ENCODE results near the gene RASGRF1.
"Not testable (repeated sequence)": the region's sequence is repeated elsewhere in the genome, so short reads cannot be mapped to it uniquely, and the experiment has no call there.

Gene RASGRF1

DNA sequence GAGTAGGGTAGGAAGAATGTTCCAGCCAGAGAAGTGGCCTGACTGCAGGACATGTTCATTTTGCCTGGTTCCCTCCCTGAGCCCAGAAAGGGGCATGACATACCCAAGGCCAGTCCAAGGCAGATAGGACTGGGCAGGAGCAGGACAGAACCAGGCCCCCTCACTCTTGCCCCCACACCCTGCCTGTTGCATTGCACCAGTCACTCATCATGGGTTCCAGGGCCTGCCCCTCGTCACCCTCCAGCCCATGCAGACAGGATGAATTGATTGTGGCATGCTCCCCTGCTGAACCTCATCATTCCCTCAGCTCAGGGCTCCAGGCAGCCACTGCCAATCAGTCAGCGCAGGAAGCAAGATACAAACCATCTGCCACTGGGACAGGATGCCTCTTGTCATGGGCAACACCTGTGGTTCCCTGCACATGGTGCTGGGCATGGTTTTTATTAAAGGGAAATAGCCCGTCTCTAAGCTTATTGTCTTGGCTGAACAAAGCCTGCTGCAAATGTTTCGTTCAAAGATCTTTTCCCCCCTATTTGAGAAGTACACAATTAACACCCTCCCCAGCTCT lies 48.9 kb downstream of the RASGRF1 start:
- DNase-seq (ENCODE audit: low read depth), result no peak

DNA sequence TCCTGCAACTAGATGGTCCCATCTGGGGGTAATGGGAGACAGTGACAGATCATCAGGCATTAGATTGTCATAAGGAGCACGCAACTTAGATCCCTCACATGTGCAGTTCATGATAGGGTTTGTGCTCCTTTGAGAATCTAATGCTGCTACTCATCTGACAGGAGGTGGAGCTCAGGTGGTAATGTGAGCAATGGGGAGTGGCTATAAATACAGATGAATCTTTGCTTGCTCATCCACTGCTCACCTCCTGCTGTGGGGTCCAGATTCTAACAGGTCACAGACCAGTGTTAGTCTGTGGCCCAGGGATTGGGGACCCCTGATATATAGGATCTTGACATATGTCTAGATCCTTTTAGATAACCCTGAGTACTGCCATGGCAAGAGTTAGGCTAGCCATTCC lies 52.7 kb downstream of the RASGRF1 start:
- DNase-seq (ENCODE audit: low read depth), result no peak

DNA sequence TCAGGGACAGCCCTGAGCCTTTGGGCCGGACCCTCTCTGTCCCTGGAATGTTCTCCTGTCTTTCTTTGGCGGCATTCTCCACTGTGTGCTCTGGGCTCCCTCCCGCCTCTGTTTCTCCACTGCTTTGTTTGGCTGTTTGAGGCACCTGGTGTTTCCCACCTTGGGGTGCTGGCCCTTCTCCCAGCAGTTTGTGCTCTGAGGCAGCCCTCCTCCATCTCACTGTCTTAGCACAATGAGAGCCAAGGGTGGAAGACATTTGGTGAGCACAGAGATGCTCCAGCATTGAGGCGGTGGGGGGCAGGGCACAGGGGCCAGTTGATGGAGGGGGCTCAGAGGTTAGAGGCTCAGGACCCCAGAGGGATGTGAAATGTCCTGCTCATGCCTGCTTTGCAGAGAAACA lies 54.3 kb downstream of the RASGRF1 start:
- DNase-seq (ENCODE audit: low read depth), result no peak

DNA sequence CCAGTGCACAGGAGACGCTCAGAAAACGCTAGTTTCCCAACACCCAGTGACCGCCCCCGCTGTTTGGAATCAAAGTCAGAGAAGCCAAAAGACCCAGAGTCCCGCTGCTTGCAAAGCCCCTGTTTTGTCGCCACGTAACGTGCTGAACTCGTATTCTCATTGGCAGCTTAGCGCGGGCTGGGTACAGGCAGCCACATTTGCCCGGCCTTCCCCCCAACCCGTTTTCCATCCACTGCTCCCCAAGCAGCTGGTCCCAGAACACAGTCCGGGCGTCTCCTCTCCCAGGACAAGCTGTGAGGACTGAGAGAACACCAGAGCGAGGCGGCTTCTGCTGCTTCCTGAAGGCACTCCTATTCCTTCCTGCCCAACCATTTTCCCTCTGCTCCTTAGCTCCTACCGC lies 54.8 kb downstream of the RASGRF1 start:
- no peak for DNase-seq (ENCODE audit: low read depth)

DNA sequence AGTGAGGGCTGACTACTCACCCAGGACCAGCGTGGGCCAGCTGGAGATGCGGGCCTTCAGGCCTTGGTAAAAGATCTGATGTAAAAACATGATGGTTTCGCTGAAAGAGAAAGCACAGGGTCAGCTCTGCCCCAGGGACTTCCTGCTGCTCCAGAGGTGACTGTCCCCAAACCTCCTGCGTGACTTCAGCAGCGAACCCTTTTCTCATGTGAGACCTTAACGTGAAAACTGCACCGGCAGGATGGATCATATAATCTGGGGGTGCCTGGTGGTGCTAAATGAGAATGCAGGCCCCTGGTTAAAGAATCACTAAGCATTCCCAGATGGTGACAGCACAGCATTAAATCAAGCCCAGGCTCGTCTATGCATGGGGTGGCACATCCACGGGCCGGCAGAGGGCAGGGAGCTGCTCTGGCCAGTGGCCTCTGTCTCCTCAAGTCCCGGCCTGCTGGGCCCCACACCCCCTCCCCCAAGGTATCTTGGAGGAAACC lies 55.4 kb downstream of the RASGRF1 start:
- no peak for DNase-seq (ENCODE audit: low read depth)

DNA sequence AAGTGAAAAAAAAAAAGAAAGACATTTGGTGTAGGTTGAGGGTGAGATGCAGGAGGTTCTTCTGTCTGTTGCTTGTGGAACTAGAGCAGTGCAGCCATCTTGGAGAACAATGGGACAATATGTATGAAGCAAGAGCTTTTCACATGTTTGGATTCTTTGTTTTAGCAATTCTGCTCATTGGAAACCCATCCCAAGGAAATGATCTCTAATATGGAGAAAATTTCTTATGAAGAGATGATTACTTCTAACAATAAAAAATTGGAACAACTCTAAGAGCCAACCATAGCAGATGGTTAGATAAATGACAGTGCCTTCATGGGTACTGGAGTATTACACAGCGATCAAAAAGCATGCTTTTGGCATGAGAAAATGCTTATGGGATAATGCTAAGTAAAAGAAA lies 56.3 kb downstream of the RASGRF1 start:
- DNase-seq (ENCODE audit: low read depth), result no peak

DNA sequence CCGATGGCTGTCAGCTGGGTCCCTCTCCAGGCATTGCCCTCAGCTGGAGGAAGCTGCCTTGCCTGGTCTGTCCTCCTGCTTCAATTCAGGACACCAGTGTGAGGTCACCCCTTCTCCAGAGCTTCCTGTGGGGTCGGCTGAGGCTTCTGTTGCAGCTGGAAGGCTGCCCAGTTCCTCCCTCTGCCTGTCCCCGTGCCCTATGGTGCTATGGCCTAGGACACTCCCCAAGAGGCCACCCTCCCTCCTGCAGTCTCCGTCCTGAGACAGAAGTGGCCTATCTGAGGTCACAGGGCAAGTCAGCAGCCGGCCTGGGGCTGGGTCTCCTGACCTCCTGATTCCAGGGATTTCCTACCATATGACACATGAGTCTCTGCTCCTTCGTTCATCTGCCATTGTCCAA lies 57.9 kb downstream of the RASGRF1 start:
- no peak for DNase-seq (ENCODE audit: low read depth)

DNA sequence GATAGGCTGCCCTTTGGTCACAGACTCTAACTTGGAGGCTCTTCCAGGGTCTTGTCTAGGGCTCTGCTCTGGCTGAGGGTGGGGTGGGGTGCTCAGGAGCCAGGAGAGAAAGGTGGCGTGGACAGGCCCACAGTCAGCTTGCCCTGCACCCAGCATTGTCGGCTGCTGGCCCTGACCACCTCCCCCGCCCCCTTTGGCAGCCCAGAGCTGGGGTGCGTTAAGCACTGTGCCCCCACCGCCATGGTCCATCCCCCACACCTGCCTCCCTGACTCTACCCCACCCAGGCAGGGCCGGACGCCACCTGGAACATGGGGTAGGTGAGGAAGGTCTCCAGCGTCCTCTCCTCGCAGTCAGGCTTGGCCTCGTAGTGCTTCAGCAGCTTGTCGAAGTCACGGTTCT lies 58.8 kb downstream of the RASGRF1 start:
- DNase-seq (ENCODE audit: low read depth), result no peak

DNA sequence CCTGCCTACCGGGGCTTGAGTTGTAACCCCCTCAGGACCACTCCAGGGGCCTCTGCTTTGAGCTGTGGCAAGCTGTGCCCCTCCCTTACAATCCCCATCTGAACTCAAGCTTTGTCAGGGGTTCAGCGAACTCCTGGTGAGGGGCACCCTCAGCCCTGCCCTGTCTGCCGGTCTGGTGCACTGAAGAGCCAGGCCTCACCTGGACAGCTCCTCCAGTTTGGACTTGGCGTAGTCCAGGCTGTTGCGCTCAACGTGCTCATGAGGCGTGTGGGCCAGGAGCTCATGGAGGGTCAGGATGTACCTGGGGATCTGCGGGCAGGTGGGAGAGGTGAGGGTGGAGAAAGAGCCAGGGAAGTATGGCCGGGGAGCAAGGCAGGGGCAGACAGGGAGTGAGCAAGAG lies 59.4 kb downstream of the RASGRF1 start:
- no peak for DNase-seq (ENCODE audit: low read depth)

DNA sequence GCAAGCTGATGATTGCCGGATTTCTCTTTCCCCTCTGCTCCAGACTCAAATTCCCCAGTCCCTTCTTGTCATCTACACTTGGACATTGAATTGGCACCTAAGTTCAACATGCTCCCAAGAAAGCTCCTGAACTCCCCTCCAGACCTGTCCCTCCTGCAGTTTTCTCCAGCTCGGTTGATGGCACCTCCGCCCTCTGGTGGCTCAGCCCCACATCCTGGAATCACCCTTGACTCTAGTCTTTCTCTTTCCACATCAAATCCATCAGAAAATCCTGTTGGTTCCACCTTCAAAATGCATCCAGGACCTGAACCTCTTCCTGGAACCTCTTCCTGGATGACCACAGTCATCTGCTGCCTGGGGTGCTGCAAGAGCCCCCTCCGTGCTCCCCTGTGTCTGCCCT lies 60.1 kb downstream of the RASGRF1 start:
- DNase-seq (ENCODE audit: low read depth), result no peak

DNA sequence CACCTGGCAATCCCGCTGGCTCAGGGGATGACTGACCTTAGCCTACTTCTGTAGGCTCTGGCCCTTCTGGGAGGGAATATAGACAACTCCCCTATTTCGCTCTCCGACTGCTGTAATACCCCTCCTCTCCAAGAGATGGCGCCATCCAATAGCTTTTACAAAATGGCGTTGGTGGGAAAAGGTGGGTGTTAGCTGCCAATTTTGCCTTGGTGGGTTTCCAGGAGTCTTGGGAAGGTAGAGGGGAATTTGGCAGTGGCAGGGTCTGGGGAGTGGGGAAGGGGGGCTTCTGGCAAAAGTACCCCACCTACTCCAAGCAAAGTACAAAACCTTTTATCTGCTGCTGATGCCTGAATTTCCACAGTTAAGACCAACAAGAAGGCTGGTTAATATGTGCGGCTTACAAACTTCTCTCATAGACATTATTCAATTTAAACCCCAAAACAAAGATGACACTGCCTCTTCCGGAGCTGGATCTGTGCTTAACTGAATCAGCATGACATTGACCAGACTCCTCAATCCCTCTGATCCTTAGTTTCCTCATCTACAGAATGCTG lies 62.1 kb downstream of the RASGRF1 start:
- no peak for DNase-seq (ENCODE audit: low read depth)

DNA sequence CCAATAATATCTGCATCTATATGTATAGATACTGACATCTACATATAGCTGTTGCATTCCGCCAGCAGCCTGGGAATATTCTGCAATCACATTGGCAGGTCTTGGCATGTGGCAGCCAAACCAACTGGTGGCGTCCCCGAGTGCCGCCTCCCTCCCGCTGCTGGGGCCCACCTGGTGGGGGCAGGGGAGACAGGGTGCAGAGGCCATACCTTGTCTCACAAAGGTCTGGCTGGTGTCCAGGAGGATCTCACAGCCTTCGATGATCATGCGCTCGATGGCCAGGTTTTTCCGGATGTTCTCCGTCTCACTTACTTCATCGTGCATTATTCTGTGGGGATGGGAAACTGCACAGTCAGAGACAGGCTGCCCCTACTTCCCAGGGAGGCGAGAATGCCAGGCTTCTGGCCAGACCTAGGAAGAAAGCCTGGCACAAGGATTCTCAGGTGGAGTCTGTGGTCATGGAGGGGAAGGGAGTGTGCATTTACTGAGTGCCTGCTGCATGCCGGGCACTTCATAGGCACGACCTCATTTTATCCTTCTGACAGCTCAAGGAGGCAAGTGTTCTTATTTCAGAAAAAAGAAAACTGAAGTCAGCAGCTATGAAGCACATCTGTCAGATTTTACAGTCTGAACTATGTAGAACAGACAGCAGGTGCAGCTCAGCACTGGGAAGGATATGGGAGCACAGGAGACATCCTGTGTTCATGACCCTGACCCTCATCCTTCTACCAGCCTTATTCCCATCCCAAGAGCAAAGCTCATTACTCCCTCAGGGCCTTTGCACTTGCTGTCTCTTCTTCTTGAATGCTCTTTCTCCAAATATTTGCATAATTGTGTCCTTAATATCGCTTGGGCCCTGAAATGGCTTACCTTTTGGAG lies 62.8 kb downstream of the RASGRF1 start:
- DNase-seq (ENCODE audit: low read depth), result no peak

DNA sequence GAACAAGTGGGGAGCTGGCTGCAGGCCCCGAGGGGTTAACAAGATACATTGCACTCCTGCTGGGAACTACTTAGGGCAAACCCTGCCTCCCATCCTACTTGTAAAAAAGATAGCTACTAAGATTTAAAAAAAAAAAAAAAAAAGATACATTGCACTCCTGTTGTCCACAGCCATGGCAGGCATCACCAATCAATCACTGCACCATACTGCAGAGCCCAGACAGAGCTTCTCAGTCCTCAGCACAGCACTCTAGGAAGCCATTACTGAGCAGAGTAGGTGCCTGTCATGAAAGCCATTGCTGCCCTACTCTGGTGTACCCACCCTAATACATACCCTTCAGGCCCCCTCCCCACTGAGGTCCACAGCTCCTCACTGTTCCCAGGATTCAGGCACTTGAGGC lies 64.8 kb downstream of the RASGRF1 start:
- no peak for DNase-seq (ENCODE audit: low read depth)

DNA sequence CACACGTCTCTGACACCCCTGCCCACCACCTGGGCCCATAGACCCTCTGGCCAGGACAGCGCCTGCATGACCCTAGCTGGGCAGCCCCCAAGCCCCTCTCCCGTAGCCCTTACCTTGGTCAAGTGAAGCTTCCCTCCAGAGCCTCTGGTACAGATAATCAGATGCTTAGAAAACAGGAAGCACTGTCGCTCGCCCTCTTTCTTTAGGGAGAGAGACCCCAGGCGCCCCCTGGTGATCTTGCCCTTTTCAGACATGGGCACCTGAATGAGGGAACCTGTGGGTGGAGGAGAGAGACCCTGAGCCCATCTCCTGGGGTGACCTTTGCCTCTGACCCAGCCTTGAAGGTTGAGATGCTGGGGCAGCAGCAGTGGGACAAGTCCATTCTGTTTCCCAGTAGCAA lies 65.4 kb downstream of the RASGRF1 start:
- DNase-seq (ENCODE audit: low read depth), result no peak

DNA sequence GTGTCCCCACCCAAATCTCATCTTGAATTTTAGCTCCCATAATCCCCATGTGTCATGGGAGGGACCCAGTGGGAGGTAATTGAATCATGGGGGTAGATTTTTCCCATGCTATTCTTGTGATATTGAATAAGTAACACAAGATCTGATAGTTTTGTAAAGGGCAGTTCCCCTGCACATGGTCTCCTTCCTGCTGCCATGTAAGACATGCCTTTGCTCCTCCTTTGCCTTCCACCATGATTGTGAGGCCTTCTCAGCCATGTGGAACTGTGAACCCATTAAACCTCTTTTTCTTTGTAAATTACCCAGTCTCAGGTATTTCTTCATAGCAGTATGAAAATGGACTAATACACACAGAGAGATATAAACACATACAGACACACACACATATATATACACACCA lies 66.1 kb downstream of the RASGRF1 start:
- not testable (repeated sequence) for DNase-seq (ENCODE audit: low read depth)

DNA sequence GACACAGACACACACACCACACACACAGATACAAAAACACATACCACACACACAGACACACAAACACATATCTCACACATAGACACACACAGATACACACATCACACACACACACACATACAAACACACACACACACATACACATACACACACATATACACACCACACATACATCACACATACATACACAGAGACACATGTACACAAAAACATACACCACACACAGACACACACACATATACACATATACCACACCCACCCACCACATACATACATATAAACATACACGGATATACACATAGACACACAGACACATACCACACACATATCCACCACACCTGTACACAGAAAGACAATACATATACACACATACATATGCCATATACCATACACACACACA lies 66.7 kb downstream of the RASGRF1 start:
- no peak for DNase-seq (ENCODE audit: low read depth)

DNA sequence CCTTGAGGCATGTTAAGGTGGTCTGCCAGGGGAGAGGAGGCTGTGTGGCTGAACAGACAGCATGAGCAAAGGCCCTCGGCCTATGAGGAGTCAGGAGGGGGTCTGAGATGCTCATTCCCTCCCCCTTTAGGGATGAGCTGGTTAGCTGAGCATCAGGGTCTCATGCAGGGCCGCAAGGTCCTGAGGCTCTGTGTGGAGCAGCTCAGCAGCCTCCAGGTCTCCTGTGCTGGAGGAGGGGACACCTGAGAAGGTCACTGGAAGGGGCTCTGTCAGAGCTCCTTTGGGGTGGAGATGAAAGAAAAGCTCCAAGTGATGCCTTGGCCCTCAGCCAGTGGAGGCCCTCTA lies 67.1 kb downstream of the RASGRF1 start:
- no peak for DNase-seq (ENCODE audit: low read depth)

DNA sequence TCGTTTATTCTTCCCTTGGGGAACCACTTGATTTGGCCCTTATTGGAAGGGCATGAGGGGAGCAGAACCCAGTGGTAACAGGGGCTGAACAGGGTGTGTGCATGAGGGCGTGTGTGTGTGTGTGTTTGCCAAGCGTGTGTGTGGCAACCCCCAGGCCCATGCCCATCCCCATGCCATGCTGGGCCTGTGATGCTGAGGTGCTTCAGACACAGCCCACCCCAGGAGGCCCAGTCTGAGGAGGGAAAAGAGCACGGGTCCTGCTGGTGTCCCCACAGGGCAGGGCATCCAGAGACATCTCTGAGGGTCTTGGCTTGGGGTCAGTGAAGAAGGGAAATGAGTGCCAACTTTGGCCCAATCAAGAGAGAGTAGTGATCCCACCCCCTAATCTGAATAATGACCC lies 71.6 kb downstream of the RASGRF1 start:
- DNase-seq (ENCODE audit: low read depth), result no peak

DNA sequence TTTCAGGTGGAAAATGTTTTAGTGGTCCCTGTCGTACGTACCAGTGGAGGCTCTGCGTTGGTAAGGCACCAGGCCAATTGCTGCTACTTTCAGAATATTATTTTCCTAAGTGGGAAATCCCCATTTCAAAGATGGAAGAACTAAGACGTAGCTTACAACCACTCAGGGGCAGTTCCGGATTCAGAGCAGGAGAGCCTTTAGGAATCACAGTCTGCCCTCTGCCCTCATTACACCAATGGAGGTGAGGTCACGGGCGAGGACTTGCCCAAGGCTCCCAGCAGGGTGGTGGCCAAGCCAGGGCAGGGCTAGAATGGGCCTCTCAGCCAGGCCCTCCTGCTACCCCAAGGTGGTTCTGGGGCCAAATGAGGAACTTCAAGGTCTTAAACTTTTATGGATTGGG lies 72.6 kb downstream of the RASGRF1 start:
- DNase-seq (ENCODE audit: low read depth), result no peak

DNA sequence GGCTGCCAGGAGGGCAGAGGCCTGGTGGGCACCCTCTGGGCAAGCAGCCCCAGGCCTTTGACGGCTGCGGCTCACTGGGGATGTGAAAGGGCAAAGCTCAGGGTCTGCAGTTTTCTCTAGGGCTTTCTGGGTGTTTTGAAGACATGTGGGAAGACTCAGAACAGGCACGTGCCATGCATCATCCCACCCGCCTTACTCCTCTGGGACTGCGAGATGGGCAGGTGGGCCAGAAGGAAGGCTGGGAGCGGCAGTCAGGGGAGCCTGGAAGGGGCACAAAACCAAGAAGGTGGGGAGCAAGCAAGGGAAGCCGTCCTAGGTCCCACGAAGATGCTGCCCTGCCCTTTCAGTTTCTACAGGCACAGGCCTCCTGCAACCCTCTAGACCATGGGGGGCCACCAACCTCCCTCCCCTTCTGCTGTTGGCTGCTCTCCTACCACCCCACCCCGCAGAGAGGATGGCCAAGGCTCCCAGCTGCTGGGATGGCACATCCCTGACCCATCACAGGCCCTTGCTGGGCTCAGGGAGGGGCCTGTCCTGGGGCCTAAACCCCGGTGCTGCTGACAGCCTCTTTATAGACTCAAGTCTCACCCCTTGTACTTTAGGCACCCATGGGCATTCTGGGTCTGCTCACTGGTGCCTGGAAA lies 73.9 kb downstream of the RASGRF1 start:
- no peak for DNase-seq (ENCODE audit: low read depth)

DNA sequence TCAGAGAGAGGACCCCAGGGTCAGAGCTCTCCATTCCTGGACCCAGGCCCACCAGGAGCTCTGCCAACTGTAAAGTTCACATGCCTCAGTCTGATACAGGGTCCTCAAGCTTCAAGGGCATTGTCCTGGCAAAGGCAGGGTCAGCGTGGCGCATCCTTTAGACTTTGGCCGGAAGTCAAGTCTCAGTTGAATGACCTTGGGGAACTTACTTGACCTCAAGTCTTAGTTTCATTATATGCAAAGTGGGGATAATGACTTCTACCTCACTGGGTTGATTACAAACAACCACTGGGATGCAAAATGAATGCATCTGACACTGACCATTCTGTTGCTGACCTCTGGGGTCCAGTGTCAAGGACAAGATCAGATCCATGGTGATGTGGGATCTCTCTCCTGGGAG lies 75.2 kb downstream of the RASGRF1 start:
- DNase-seq (ENCODE audit: low read depth), result no peak

DNA sequence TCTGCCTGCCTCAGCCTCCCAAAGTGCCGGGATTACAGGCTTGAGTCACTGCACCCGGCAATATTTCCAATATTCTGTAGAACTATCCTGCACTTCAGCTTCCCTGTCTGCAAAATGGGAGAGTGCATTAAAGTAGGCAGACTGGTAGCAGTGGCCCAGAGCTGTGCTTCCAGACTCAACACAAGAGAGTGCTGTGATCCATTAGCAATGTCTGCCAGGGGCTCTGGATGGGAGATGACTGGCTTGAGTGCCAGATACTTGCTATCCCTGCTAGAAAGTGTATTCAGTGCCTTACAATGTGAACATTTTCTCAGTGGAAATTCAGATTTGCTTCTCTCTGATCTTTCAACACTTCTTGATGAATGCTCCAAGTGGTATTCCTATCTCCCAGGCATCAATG lies 80.3 kb downstream of the RASGRF1 start:
- no peak for DNase-seq (ENCODE audit: low read depth)

DNA sequence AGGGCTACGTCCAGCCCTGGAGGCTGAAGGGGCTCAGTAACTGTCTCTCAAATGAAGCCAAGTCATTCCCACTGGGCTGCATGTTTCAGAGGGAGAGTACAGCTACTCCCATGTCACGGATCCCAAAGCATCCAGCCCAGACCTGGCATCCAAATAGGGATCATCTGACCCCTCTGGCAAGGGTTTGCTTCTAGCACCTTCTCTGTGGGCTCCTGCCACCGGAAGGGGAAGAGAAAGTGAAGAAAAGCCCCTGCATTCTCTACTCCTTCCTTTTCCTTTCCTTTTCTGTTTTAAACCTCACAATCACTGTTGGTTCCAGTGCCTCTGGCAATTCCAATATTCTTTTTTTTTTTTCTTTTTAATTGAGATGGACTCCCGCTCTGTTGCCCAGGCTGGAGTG lies 81.2 kb downstream of the RASGRF1 start:
- no peak for DNase-seq (ENCODE audit: low read depth)
